GM21381 (cell line): Measurements from ENCODE around the gene MRPL33.
"Not testable (repeated sequence)": the region's sequence is repeated elsewhere in the genome, so short reads cannot be mapped to it uniquely, and the experiment has no call there.

Source experiments
- ATAC-seq: cut with Tn5 transposase; IDR thresholded peaks from one replicate; pipeline ENCODE4 v1.9.1; 2021; ENCODE audit warnings: mild to moderate bottlenecking, moderate library complexity; ENCODE audit not compliant: unreplicated experiment

The MRPL33 gene

GRCh38 chr2:27741673-27742072, 29.8 kb upstream of the MRPL33 start:
- no peak for ATAC-seq

- no peak for ATAC-seq
Measured at GRCh38 chr2:27742571-27742970, 28.9 kb upstream of the MRPL33 start.

GRCh38 chr2:27745494-27745893, 26.0 kb upstream of the MRPL33 start:
- ATAC-seq: not testable (repeated sequence)

GRCh38 chr2:27746325-27746724, 25.2 kb upstream of the MRPL33 start:
- no peak for ATAC-seq

DNA sequence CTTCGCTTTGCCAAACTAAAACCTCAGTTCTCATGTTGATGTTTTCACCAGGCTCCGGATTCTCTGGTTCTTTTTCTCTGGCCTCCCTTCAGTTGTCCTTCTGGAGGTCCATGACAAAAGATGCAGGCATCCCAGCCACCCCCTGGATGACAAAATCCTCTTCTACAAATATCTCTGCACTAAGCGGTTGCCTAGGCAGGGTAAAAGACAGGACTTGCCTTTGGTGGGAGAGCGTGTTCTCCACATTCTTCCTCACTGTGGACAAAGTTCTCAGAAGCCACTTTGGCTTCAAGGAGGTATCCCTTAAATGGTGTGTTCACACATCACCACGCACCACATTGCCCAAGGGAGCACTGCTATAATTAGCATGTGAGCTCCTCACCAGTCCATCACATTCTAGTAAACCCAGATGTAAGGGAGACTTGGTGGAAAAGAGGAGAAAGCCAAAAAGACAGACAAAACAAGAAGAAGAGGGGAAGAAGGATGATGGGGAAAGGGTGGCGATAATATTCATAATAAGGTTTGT, 23.6 kb upstream of the MRPL33 start:
- ATAC-seq: no peak

GRCh38 chr2:27748803-27749554, 22.5 kb upstream of the MRPL33 start:
- not testable (repeated sequence) for ATAC-seq

- no peak for ATAC-seq
Measured at GRCh38 chr2:27751377-27751776, 20.1 kb upstream of the MRPL33 start.

DNA sequence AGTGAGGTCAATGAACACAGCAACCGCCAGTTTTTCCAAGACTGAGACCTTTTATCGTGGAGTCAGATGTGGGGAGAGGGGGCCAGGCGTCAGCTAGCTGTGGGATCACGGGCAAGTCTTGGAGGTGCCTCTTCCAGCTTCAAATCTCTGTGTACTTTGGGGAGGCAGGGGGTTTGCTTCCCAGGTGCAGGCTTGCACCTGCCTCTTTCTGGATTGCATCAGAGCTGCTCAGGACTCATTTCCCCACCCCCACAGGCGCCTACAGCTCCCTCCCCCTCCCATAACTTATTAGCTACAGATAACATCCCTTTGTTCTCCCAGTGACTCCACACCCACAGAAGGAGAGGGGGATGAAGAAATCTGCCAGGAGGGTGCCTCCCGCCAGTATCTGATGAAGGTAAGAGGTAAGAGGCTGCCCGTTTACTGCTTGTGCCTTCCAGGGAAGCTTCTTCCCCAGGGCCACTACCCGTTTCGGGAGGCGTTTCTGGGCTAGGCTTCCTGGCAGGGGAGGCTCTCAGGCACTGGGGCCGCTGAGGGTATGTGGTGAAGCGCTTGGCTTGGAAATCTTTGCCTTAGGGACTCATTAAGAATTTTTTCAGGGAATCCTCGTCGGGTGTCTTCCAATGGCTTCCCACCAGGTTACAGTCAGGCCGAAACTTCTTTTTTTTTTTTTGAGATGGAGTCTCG, 18.8 kb upstream of the MRPL33 start:
- no peak for ATAC-seq

DNA sequence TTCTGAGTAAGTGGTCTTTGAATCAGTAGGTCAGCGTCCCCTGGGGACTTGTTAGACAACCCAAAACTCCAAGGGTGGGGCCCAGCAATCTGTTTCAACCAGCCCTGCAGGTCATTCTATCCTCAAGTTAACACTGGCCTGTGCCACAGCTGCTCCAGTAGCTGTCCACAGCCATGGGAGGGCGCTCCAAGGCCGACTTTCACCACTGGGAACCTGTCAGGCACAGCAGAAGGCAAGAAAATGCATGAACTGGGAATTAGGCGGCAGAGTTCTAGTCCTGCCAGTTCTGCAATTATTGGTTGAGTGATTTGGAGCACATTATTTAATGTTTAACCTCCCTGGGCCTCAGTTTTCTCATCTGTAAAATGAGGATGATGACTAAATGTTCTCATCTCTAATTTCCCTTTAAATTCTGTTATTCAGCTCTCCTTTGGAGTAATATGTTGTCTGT, 17.4 kb upstream of the MRPL33 start:
- ATAC-seq: no peak

- ATAC-seq: no peak
Measured at GRCh38 chr2:27754831-27755230, 16.7 kb upstream of the MRPL33 start.

DNA sequence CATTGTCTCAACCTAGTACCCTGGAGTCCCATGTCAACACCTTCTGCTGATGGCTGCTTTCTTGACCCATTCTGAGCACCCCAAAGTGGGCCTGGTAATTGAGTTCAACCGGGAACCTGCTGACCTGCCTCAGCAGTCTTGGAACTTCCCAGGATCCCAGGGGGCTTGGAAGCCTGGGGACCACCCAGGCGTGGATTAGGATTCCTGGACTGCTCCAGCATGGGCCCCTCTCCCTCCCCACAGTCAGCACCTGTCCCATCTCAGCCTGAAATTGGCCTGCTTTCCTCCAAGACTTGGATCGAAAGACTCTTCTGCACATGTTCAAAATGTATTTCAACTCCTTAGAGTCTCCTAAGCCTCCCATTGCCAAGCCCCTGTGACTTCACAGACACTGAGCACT, 15.4 kb upstream of the MRPL33 start:
- no peak for ATAC-seq

DNA sequence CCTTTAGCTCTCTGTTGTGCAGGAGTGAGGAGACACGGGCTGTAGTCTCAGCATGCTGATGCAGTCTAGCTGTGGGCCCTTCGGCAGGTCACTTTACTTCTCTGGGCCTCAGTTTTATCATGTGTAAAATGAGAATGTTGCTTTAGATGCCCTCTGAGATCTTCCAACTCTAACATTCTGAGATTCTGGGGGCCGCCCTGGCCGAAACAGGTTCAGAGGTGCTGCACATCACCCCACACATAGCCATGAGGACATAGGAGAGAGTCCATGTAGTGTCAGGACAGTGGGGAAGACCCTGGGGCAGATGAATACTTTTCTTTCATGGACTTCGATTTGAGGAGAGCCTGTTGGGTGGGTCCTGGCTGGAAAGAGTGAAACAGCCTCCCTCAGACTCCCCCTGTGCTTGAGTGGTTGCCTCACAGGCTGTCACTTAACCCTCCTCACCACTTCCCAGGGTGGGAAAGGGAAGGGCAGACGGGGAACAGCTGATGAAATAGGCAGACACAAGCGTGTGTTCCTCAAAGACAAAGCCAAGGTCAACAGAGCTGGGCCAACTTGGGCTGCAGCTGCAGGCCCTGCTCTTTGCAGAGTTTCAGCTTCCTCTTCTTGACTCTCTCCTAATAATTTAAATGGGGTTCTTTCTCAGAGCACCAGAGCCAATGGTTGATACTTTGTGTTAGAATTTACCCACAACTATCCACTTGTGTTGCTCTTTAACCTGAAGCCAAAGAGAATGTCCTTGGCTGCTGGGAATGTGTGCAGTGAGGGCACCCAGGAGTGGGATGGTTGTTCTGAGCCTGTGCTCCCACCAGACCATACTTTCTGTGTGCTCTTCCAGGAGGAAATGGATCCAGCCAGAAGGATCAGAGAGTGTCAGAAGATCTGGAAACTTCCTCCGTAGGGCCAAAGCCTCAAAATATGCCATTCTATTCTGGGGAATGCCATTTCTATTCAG, 14.7 kb upstream of the MRPL33 start:
- no peak for ATAC-seq

GRCh38 chr2:27762951-27763906, 8.3 kb upstream of the MRPL33 start:
- no peak for ATAC-seq

GRCh38 chr2:27763907-27764267, 7.6 kb upstream of the MRPL33 start:
- ATAC-seq: no peak

DNA sequence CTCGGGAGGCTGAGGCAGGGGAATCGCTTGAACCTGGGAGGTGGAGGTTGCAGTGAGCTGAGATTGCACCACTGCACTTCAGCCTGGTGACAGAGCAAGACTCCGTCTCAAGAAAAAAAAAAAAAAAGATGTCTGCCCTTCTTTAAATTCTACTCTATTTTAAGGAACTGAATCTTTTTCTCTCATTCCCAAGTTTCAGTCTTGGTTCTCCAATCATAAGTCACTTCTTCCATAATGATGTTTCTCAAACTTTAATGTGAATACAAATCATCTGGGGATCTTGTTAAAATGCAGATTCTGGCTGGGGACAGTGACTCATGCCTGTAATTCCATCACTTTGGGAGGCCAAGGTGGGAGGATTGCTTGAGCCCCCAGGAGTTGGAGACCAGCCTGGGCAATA, 7.0 kb upstream of the MRPL33 start:
- not testable (repeated sequence) for ATAC-seq

DNA sequence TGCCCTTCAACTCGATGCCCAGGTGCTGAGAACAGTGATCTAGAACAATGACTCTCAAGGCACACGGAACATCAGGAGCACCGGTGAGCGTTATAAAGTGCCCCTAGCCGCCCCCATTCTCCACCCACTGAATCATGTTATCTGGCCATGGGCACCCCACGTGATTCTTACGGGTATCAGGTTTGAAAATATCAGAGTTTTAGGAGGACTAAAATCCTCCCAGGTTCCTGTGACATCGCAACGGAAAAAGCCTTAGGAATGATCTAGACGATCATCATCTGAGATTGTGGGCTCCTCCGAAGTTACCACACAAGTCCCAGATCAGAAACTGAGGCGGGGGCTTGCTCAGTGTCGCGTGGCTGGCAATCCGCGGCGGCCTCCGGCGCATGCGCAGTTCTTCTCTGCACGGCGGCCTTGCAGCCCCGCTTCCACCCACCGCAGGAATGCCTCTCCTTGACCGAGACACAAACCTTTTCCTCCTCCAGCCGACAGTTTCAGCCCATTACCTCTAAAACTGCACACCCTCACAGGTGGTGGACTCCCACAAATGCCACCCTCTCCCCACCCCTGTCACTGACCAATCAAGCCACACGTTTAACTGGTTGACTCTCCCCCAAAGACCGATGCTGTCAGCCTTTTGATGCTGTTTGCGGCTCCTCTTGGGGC, 5.8 kb upstream of the MRPL33 start:
- ATAC-seq: no peak

- no peak for ATAC-seq
Measured at GRCh38 chr2:27766287-27766661, 5.2 kb upstream of the MRPL33 start.

DNA sequence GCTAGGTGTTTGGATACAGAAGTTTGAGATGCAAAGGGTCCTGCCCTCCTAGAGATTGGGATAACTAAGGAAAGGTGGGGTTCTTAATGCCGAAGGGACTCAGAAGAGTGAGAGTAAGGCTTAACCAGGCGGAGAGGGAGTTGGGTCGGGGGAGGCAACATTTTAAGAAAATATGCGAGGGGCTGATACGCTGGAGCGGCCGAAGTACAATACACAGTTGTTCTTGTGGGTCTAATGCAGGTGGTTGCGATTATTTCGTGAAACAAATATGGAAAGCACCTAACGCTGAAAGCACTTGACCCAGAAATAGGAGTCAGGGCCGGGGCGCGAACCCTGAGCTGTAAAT, 344 bp upstream of the MRPL33 start:
- ATAC-seq: no peak

- no peak for ATAC-seq
Measured at GRCh38 chr2:27772804-27773203, 1.3 kb downstream of the MRPL33 start.

GRCh38 chr2:27773959-27774358, 2.4 kb downstream of the MRPL33 start:
- ATAC-seq: no peak
